HG03354 (cell line): ENCODE data around the gene HOXA11.

Experiments used
- ATAC-seq: cut with Tn5 transposase; IDR thresholded peaks from one replicate; pipeline ENCODE4 v1.9.1; 2021; ENCODE audit warnings: mild to moderate bottlenecking; ENCODE audit not compliant: unreplicated experiment, poor library complexity, severe bottlenecking

The HOXA11 gene

GRCh38 chr7:27172315-27172774 lies 12.7 kb downstream of the HOXA11 start:
- no peak for ATAC-seq

GRCh38 chr7:27171637-27172314 lies 13.3 kb downstream of the HOXA11 start:
- ATAC-seq, result no peak

- no peak for ATAC-seq
Observed at GRCh38 chr7:27171325-27171636, 13.8 kb downstream of the HOXA11 start.

GRCh38 chr7:27170426-27171324 lies 14.4 kb downstream of the HOXA11 start:
- ATAC-seq, result no peak

GRCh38 chr7:27169658-27170425 lies 15.2 kb downstream of the HOXA11 start:
- no peak for ATAC-seq

- ATAC-seq, result no peak
Observed at GRCh38 chr7:27168265-27168947, 16.6 kb downstream of the HOXA11 start.

GRCh38 chr7:27167916-27168264 lies 17.1 kb downstream of the HOXA11 start:
- no peak for ATAC-seq

- no peak for ATAC-seq
Observed at GRCh38 chr7:27166531-27167505, 18.2 kb downstream of the HOXA11 start.

- no peak for ATAC-seq
Observed at GRCh38 chr7:27165996-27166530, 19.0 kb downstream of the HOXA11 start.

- no peak for ATAC-seq
Observed at GRCh38 chr7:27165089-27165995, 19.7 kb downstream of the HOXA11 start, which contains the start of gene HOXA9. TSS of gene HOXA9 (minus strand) at chr7:27165537. CDS start at chr7:27165457, 80 bp downstream.

GRCh38 chr7:27164367-27165088 lies 20.5 kb downstream of the HOXA11 start:
- ATAC-seq, result no peak

GRCh38 chr7:27164045-27164366 lies 21.0 kb downstream of the HOXA11 start:
- no peak for ATAC-seq

GRCh38 chr7:27163288-27164044 lies 21.6 kb downstream of the HOXA11 start:
- no peak for ATAC-seq

- no peak for ATAC-seq
Observed at GRCh38 chr7:27162561-27163287, 22.3 kb downstream of the HOXA11 start.

GRCh38 chr7:27161721-27162560 lies 23.1 kb downstream of the HOXA11 start:
- no peak for ATAC-seq
